Measurements from ENCODE around the gene SETX. TPM values are rescaled to one million over a fixed set of nuclear protein-coding genes. Genes with fewer than 3 reads are reported as not detected.
A peak's percentile ranks its signal among the peaks of the same experiment; 100 is the strongest.

SETX gene
- polyA plus RNA-seq, 10 donors, result 23.8 to 38.6 (median 33.2) TPM

GRCh38 chr9:132240841-132241482, 113.8 kb downstream of the SETX start:
- peak; percentile 71 to 90 (median 84) for DNase-seq

- DNase-seq, result no peak
Measured at GRCh38 chr9:132239999-132240840, 114.6 kb downstream of the SETX start.

- DNase-seq, result no peak
Measured at GRCh38 chr9:132239518-132239917, 115.3 kb downstream of the SETX start.

GRCh38 chr9:132238992-132239391, 115.8 kb downstream of the SETX start:
- no peak for DNase-seq

GRCh38 chr9:132238026-132238972, 116.5 kb downstream of the SETX start:
- DNase-seq, result no peak

GRCh38 chr9:132237481-132237880, 117.3 kb downstream of the SETX start:
- no peak for DNase-seq

- no peak for DNase-seq
Measured at GRCh38 chr9:132236662-132237311, 118.0 kb downstream of the SETX start.

- DNase-seq, result peak; percentile 50 to 84 (median 81)
Measured at GRCh38 chr9:132235894-132236661, 118.7 kb downstream of the SETX start.

- DNase-seq, result no peak
Measured at GRCh38 chr9:132235125-132235524, 119.7 kb downstream of the SETX start.

- DNase-seq, result peak in 1 of 3 donors; percentile 44
Measured at GRCh38 chr9:132234535-132234934, 120.3 kb downstream of the SETX start.

- no peak for DNase-seq
Measured at GRCh38 chr9:132233138-132233537, 121.6 kb downstream of the SETX start.

GRCh38 chr9:132232522-132232921, 122.3 kb downstream of the SETX start:
- DNase-seq, result no peak

- DNase-seq, result no peak
Measured at GRCh38 chr9:132231019-132231701, 123.6 kb downstream of the SETX start.

GRCh38 chr9:132230605-132231004, 124.2 kb downstream of the SETX start:
- no peak for DNase-seq

- DNase-seq, result no peak
Measured at GRCh38 chr9:132228062-132228461, 126.7 kb downstream of the SETX start.

GRCh38 chr9:132226571-132227430, 128.0 kb downstream of the SETX start:
- DNase-seq, result no peak

- DNase-seq, result no peak
Measured at GRCh38 chr9:132224645-132225044, 130.1 kb downstream of the SETX start.

- no peak for DNase-seq
Measured at GRCh38 chr9:132221941-132222340, 132.8 kb downstream of the SETX start.

GRCh38 chr9:132218208-132218607, 136.6 kb downstream of the SETX start:
- no peak for DNase-seq

Measured in muscle of back (tissue), 11 donors.